Transverse colon (tissue), 4 donors: ENCODE measurements around the gene GKN1. TPM values are rescaled to one million over a fixed set of nuclear protein-coding genes. Genes with fewer than 3 reads are reported as not detected.

Experiments
- DNase-seq: peaks from one replicate; pipeline ENCODE4 v3.0.0-alpha.2; 2019
- H3K27ac ChIP-seq, 4 donors: fragments of 200-600 bp; sonication (generic); 2 replicates each; pipeline ENCODE4 v1.5.1; 2016 to 2018; ENCODE audit warnings: inconsistent platforms in 4 of 4
- H3K27me3 ChIP-seq: fragments of 200-600 bp; sonication (generic); 2 replicates; pipeline ENCODE4 v1.5.1; 2017; ENCODE audit warnings: inconsistent platforms
- H3K36me3 ChIP-seq, 4 donors: fragments of 200-600 bp; sonication (generic); 2 replicates each; pipeline ENCODE4 v1.5.1; 2017 to 2019; ENCODE audit warnings: inconsistent platforms in 4 of 4
- H3K4me1 ChIP-seq, 4 donors: fragments of 200-600 bp; sonication (generic); 2 replicates each; pipeline ENCODE4 v1.5.1; 2017 to 2020; ENCODE audit warnings: inconsistent platforms in 4 of 4
- H3K4me3 ChIP-seq, 4 donors: fragments of 200-600 bp; sonication (generic); 1 replicate in 1 of 4; 2 replicates in 3 of 4; pipeline versions ENCODE4 v1.5.1 to v1.6.1; 2017 to 2019; ENCODE audit warnings: inconsistent platforms in 4 of 4
- H3K9me3 ChIP-seq, 2 donors: fragments of 200-600 bp; sonication (generic); 2 replicates each; pipeline ENCODE4 v1.5.1; 2017 to 2019; ENCODE audit warnings: inconsistent platforms in 2 of 2
- CTCF ChIP-seq, 5 experiments: fragments of 200-600 bp in 3 of 5; fragments of 450-650 bp in 2 of 5; sonication (generic) in 3 of 5; IDR thresholded peaks; 1 replicate in 2 of 5; 2 replicates in 3 of 5; pipeline ENCODE4 v1.5.1; 2016 to 2017; ENCODE audit warnings: antibody characterized with exemption in 5 of 5, inconsistent platforms in 3 of 5, mild to moderate bottlenecking in 2 of 5, moderate library complexity in 1 of 5
- EP300 ChIP-seq: sonication (generic); formaldehyde crosslinking; IDR thresholded peaks from one replicate; pipeline ENCODE4 v1.6.1; 2017; ENCODE audit warnings: antibody characterized with exemption, low read depth
- POLR2A ChIP-seq: fragments of 450-650 bp; IDR thresholded peaks from one replicate; pipeline ENCODE4 v1.6.1; 2016; ENCODE audit warnings: antibody characterized with exemption, mild to moderate bottlenecking, moderate library complexity
- POLR2AphosphoS5 ChIP-seq, 3 donors: sonication (generic); formaldehyde crosslinking; IDR thresholded peaks; one replicate each; pipeline ENCODE4 v1.6.1; 2016; ENCODE audit warnings: antibody characterized with exemption in 3 of 3
- WGBS, 2 donors: methylation state at CpG; one replicate each; pipeline ENCODE4 v1.1.5; 2018; ENCODE audit warnings: low coverage in 1 of 2; 5-methylcytosine and 5-hydroxymethylcytosine counted together
- in situ Hi-C, 4 donors: fragments of 200-750 bp; cut with MboI; loops; one replicate each; pipeline versions ENCODE4 v1.15.0 to v1.15.1; 2017; ENCODE audit warnings: low sequenced_read_pairs in 3 of 4, low pct_ligation_motif_present in 1 of 4, low pct_unique_long_range_greater_than_20kb in 1 of 4
- intact Hi-C: fragments of 100-400 bp; cut with DNase I; formaldehyde crosslinking; loops from one replicate; pipeline ENCODE4 v1.15.1; 2023; ENCODE audit warnings: low total_unique reads
- total RNA-seq, 4 donors: library from RNA; depleted of rRNA; stranded (reverse); fragments of >200 nt; gene quantifications; one replicate each; pipeline ENCODE4 v1.1.0, GENCODE V29; 2016

Gene GKN1
- total RNA-seq, 4 donors from 2014 or later, result not detected

GRCh38 chr2:69003731-69004130 is 29.3 kb downstream of the GKN1 start:
- Histone ChIP-seq H3K4me1 (no peaks in the 10 kb centered on the region), H3K27ac (no peak overlapping the region), H3K9me3 (peaks cover 4 to 5% of the 10 kb centered on the region in 2 donors), H3K36me3 (no peaks in the 10 kb centered on the region), H3K4me3 (no peak overlapping the region), H3K27me3 (no peaks in the 10 kb centered on the region)
- intact Hi-C loops (no loop called here), in situ Hi-C loops (loop anchor here in 1 of 4 donors (10.0 kb wide), 1 partner anchor 301 kb away; no protein-coding TSS in a partner anchor)
- TF ChIP-seq POLR2A, result no peak
- no peak for TF ChIP-seq EP300
- no peak for TF ChIP-seq CTCF (IDR thresholded peaks at IDR 0.05)
- TF ChIP-seq POLR2AphosphoS5 (IDR thresholded peaks at IDR 0.05), result no peak
- WGBS, 2 donors, result 77 to 82% methylated on average over 2 of the region's 2 CpGs
- DNase-seq, result no peak

DNA sequence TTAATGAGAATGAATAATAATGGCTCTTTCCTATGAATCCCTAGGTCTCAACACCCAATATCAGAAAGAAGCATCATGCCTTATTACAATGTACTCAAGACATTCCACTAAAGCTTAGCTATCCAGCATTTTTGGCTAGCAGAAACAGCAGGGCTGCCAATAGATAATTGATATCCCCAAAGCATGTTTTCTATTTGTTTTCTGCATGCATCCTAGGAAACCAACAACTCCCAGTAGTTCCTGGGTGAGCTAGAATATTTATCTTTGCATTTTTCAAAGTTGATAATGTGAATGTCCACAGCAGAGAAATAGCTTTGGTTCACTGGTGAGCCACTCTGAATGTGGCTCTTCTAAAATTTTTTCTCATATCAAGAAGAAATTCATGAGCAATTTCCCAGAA is 32.7 kb downstream of the GKN1 start:
- no peak for DNase-seq
- in situ Hi-C loops (loop anchor here in 1 of 4 donors (10.0 kb wide), 1 partner anchor 298 kb away; no protein-coding TSS in a partner anchor), intact Hi-C loops (no loop called here)
- no peak overlapping the region for H3K27ac ChIP-seq
- no peak for TF ChIP-seq CTCF (IDR thresholded peaks at IDR 0.05)
- no peak for TF ChIP-seq POLR2A
- TF ChIP-seq EP300, result no peak
- TF ChIP-seq POLR2AphosphoS5 (IDR thresholded peaks at IDR 0.05), result no peak
- no peaks in the 10 kb centered on the region for H3K36me3 ChIP-seq
- H3K27me3 ChIP-seq, result no peaks in the 10 kb centered on the region
- no peaks in the 10 kb centered on the region for H3K9me3 ChIP-seq
- H3K4me3 ChIP-seq, result no peak overlapping the region
- no peaks in the 10 kb centered on the region for H3K4me1 ChIP-seq

DNA sequence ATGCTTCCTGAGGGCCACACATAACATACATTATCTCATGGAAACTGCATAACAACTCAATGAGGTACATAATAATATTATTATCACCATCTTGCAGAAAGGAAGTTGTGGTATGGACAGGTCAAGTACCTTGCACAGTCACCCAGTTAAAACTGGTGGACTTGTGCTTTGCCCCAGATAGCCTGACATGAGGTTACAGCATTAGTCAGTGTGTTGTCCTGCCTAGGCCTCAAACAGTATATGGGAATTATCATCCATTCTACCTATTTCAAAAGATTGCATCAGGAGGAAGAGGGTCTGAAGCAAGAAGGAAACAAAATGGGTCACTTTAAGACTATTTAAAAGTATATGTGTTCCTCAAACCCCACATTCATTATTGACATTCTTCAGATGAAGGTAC is 33.2 kb downstream of the GKN1 start:
- no peak overlapping the region for H3K4me3 ChIP-seq
- TF ChIP-seq POLR2AphosphoS5 (IDR thresholded peaks at IDR 0.05) (no peak), CTCF (IDR thresholded peaks at IDR 0.05) (no peak)
- in situ Hi-C loops, result loop anchor here in 1 of 4 donors (10.0 kb wide), 1 partner anchor 297 kb away; no protein-coding TSS in a partner anchor
- no peaks in the 10 kb centered on the region for H3K36me3 ChIP-seq
- no peaks in the 10 kb centered on the region for H3K9me3 ChIP-seq
- intact Hi-C loops, result no loop called here
- no peak for DNase-seq
- H3K4me1 ChIP-seq, result peaks cover 0 to 4% (median 2%) of the 10 kb centered on the region in 4 donors
- H3K27me3 ChIP-seq, result peaks cover 2% of the 10 kb centered on the region
- H3K27ac ChIP-seq, result no peak overlapping the region

DNA sequence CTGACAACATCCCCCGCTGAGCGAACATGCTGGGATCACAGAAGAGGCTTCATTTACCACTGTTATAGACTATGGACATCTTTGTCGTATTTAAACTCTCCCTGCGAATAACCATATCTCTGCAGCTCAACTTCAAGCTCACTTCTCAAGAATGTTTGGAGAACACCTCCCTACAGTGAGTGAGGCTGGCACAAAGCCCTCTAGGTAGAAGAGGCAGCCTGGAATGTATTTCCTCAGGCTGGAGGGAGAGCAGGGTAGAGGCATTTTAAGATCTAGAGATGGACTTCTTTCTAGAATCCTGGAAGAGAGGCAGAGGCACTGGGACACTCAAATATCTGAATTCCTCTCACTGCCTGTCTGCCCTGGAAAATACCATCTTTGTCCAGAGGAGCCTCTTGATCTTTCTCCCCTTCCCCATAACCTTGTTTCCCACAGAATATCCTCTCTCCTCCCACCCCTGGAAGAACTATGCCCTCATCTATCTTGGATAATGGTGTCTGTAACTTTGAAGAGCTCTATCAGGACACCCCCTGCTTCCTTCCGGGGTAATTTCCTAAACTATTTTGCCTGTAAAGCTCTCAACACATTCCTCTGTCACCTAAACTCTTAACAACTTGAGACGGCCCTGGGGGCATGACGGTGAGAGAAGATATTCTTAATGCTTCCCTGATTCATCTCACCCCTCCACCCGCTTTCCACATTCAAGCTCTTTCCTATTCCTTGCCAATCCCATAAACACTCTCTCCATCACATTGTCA is 36.2 kb downstream of the GKN1 start:
- no peak for DNase-seq
- H3K4me1 ChIP-seq, result peaks cover 0 to 30% (median 11%) of the 10 kb centered on the region in 4 donors
- no peaks in the 10 kb centered on the region for H3K36me3 ChIP-seq
- WGBS, 2 donors, result 68 to 71% methylated on average over 7 to 8 of the region's 8 CpGs
- no peak overlapping the region for H3K4me3 ChIP-seq
- H3K27ac ChIP-seq, result no peak overlapping the region
- TF ChIP-seq CTCF (IDR thresholded peaks at IDR 0.05) (no peak), POLR2A (no peak), POLR2AphosphoS5 (IDR thresholded peaks at IDR 0.05) (no peak), EP300 (no peak)
- in situ Hi-C loops, result loop anchor here in 2 of 4 donors (10.0 kb wide), 1 partner anchor 294 kb away; no protein-coding TSS in a partner anchor
- H3K27me3 ChIP-seq, result peaks cover 32% of the 10 kb centered on the region
- H3K9me3 ChIP-seq, result no peaks in the 10 kb centered on the region
- intact Hi-C loops, result loop anchor here (2.0 kb wide), 1 partner anchor 76 kb away; no protein-coding TSS in a partner anchor
